Measurements from ENCODE around the gene KRT32. TPM values are rescaled to one million over a fixed set of nuclear protein-coding genes. Genes with fewer than 3 reads are reported as not detected.

The KRT32 gene
- total RNA-seq, 1 donor from 2014 or later = not detected

DNA sequence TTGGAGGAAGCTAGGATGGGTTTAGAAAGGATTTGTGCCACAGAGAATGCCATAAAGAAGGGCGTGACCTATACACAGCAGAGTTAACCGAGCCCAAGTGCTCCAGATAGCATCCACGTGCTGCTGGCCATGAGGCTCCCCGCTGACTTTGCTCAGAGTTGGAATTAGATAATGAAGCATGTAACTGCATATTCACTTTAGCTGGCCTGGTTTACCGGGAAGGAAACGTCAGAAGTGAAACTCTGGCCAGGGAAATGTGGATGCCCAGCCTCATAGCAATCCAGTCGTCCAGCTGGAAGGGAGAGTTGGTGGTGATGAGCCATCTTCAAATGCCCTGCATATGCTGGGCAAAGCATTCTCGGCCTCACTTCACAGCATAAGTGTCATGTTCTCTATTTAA lies 7.7 kb upstream of the KRT32 start:
- Mint-ChIP-seq H3K4me3 (no peak overlapping the region), H3K4me1 (ENCODE audit: low read depth) (no peaks in the 10 kb centered on the region), H3K27me3 (ENCODE audit: insufficient read depth) (peaks cover 8% of the 10 kb centered on the region), H3K9me3 (no peaks in the 10 kb centered on the region), H3K36me3 (ENCODE audit: low read depth) (no peaks in the 10 kb centered on the region), H3K27ac (no peak overlapping the region)
- intact Hi-C loops (cut with micrococcal nuclease) = no loop called here
- no peak for DNase-seq (ENCODE audit: low spot score)

DNA sequence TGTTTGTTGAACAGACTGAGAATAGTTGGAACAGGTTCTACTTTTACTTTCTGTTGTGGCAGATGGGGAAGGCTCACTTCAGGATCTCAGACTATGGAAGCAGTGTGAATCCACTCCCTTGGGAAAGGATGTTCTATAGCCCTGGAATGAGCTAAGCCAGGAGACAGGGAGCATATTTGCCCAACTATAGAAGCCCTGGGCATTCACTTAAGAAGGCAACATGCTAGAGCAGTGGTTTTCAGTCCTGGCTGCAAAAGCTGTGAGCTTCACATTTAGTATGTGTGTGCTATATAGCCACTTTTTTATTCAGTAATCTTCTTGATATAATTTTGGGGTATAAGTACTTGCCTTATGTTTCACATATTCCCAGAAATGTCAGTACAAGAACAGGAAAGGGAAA lies 1.2 kb upstream of the KRT32 start:
- DNase-seq (ENCODE audit: low spot score) = no peak
- Mint-ChIP-seq H3K9me3 (no peaks in the 10 kb centered on the region), H3K27ac (no peak overlapping the region), H3K4me1 (ENCODE audit: low read depth) (no peaks in the 10 kb centered on the region), H3K4me3 (no peak overlapping the region), H3K36me3 (ENCODE audit: low read depth) (no peaks in the 10 kb centered on the region), H3K27me3 (ENCODE audit: insufficient read depth) (peaks cover 10% of the 10 kb centered on the region)
- intact Hi-C loops (cut with micrococcal nuclease) = no loop called here

DNA sequence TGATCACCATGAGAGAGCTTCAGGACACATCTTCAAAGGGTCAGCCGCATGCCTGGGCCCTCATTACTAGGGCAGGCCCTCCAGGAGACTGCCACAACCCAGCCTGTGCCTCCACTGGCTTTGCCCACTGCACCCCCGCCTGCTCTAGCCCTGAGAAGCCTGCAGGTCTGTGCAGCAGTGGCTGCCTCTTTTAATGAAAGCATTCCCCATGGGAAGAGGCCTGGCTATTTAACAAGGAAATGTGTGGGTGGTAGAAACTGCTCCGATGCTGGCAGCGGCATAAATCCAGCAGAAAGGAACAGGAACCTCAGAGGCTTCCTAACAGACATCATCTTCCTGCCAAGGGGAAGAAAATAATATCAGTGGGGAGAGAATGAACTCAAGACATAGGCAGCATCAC lies 375 bp upstream of the KRT32 start:
- intact Hi-C loops (cut with micrococcal nuclease) = no loop called here
- no peaks in the 10 kb centered on the region for H3K36me3 Mint-ChIP-seq (ENCODE audit: low read depth)
- no peak for DNase-seq (ENCODE audit: low spot score)
- no peaks in the 10 kb centered on the region for H3K4me1 Mint-ChIP-seq (ENCODE audit: low read depth)
- H3K27ac Mint-ChIP-seq = no peak overlapping the region
- H3K4me3 Mint-ChIP-seq = no peak overlapping the region
- H3K9me3 Mint-ChIP-seq = no peaks in the 10 kb centered on the region
- H3K27me3 Mint-ChIP-seq (ENCODE audit: insufficient read depth) = peaks cover 6% of the 10 kb centered on the region

DNA sequence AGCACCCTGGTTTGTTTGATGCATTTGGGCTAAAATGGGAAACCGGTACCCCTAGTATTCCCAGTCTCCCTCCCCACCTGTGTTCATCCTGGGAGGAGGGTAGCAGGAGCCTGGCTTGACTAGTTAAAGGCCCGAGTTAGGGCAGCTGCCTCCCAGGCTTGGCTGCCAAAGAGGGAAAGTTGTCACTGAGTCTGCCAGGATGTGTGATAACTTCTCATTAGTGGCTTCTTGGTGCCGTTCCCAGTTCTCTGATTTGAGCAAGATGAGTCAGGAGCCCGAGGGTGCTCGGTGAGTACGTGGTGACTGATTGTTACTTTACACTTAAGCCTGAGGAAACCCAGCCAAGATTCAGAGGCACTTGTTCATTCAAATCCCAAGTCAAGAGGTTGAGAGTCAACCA lies 2.5 kb downstream of the KRT32 start:
- H3K9me3 Mint-ChIP-seq = no peaks in the 10 kb centered on the region
- DNase-seq (ENCODE audit: low spot score) = no peak
- H3K36me3 Mint-ChIP-seq (ENCODE audit: low read depth) = no peaks in the 10 kb centered on the region
- no peak overlapping the region for H3K4me3 Mint-ChIP-seq
- no peak overlapping the region for H3K27ac Mint-ChIP-seq
- peaks cover 7% of the 10 kb centered on the region for H3K27me3 Mint-ChIP-seq (ENCODE audit: insufficient read depth)
- H3K4me1 Mint-ChIP-seq (ENCODE audit: low read depth) = no peaks in the 10 kb centered on the region
- intact Hi-C loops (cut with micrococcal nuclease) = no loop called here

DNA sequence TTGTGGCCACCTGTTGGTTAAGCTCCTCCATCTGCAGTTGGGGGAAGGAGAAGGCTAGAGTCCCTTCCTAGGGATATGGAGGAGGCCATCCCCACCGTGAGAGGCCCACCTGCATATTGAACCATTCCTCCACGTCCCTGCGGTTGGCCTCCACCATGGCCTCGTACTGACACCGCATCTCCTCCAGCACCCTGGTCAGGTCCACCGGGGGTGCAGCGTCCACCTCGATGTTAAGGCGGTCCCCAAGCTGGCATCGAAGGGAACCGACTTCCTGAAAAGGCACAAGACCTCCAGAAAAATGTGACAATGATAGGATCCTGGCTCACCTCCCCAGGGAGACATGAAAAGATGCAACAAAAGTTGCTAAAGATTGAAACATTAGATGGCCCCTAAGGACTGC lies 3.0 kb downstream of the KRT32 start:
- DNase-seq (ENCODE audit: low spot score) = no peak
- no peaks in the 10 kb centered on the region for H3K4me1 Mint-ChIP-seq (ENCODE audit: low read depth)
- H3K9me3 Mint-ChIP-seq = no peaks in the 10 kb centered on the region
- H3K27me3 Mint-ChIP-seq (ENCODE audit: insufficient read depth) = peaks cover 7% of the 10 kb centered on the region
- no peak overlapping the region for H3K4me3 Mint-ChIP-seq
- no peak overlapping the region for H3K27ac Mint-ChIP-seq
- intact Hi-C loops (cut with micrococcal nuclease) = no loop called here
- H3K36me3 Mint-ChIP-seq (ENCODE audit: low read depth) = no peaks in the 10 kb centered on the region

DNA sequence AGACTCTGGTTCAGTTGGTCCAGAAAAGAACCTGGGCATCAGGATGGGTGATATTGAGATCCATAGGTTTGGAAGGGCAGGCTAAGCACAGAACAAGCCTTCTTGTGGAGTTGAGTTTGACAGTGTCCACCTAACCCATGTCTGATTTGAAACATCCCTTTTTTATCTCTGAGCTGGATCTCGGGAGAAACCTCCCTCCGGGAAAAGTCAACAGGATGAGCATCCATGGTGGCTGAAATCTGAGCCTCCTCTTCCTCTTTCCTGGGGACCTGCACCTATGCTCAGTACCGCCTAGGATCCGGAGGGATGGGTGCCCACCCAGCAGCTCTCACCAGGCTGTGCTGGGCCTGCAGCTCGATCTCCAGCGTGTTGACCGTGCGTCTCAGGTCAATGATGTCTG lies 3.4 kb downstream of the KRT32 start:
- H3K27ac Mint-ChIP-seq = no peak overlapping the region
- H3K27me3 Mint-ChIP-seq (ENCODE audit: insufficient read depth) = peaks cover 7% of the 10 kb centered on the region

DNA sequence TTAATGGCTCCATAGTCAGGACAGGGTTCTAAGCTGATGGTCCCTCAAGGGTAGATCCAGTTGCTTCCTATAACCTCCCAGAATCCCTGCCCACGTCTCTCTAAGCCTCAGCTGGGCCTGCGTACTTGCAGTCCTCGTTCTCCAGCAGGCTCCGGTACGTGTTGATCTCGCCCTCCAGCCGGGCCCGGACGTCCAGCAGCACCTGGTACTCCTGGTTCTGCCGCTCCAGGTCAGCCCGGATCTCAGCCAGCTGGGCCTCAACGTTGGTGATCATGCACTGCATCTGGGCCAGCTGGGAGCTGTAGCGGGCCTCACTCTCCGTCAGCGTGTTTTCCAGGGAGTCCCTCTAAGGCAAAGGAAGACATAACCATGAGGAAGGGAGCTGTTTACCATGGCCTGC lies 4.5 kb downstream of the KRT32 start:
- no peak for DNase-seq (ENCODE audit: low spot score)
- Mint-ChIP-seq H3K9me3 (no peaks in the 10 kb centered on the region), H3K4me1 (ENCODE audit: low read depth) (no peaks in the 10 kb centered on the region), H3K27me3 (ENCODE audit: insufficient read depth) (peaks cover 4% of the 10 kb centered on the region), H3K36me3 (ENCODE audit: low read depth) (no peaks in the 10 kb centered on the region), H3K27ac (no peak overlapping the region), H3K4me3 (no peak overlapping the region)
- intact Hi-C loops (cut with micrococcal nuclease) = no loop called here

More for the DNA sequence above, 3.4 kb downstream of the KRT32 start:
- intact Hi-C loops (cut with micrococcal nuclease) = no loop called here
- no peak for DNase-seq (ENCODE audit: low spot score)
- Mint-ChIP-seq H3K9me3 (no peaks in the 10 kb centered on the region), H3K4me1 (ENCODE audit: low read depth) (no peaks in the 10 kb centered on the region), H3K4me3 (no peak overlapping the region), H3K36me3 (ENCODE audit: low read depth) (no peaks in the 10 kb centered on the region)

DNA sequence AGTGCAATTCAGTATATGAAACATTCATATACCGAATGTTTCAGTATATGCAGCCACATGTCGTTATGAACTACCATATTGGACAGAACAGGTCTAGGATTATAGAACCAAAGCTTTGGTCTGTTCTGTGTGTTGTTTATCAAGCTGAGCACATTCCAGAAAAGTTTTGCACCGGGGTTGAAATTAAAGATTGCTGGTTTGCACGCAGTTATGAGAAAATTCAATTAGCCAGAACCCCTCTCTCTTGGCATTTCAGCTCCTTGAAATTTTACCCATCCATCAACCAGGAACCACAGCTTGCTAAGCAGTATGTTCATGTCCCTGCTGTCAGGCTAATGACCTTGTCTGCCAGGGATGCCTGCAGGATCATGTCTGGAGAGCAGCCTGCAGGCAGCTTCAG lies 9.5 kb downstream of the KRT32 start:
- H3K4me3 Mint-ChIP-seq = no peak overlapping the region
- no peaks in the 10 kb centered on the region for H3K9me3 Mint-ChIP-seq
- no peak overlapping the region for H3K27ac Mint-ChIP-seq
- no peaks in the 10 kb centered on the region for H3K4me1 Mint-ChIP-seq (ENCODE audit: low read depth)
- intact Hi-C loops (cut with micrococcal nuclease) = no loop called here
- peaks cover 4% of the 10 kb centered on the region for H3K27me3 Mint-ChIP-seq (ENCODE audit: insufficient read depth)
- H3K36me3 Mint-ChIP-seq (ENCODE audit: low read depth) = no peaks in the 10 kb centered on the region
- DNase-seq (ENCODE audit: low spot score) = no peak

DNA sequence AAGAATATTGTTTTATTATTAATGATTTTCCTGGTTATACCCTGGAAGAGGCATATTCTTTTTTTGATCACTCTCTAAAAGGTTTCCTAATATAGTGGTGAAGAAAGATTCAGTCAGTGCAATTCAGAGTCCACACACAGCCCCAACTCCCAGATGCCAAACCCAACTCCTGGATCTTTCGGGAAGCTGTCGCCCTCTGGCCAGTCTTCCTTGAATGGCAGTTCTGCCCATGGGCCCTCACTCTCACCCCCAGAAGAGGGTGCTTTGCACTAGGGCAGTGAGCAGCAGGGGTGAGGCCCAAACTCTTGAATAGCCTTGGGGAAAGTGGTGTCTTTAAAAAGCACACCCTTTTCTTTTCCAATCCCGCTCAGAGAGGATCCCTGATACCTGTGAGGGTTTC lies 11.0 kb downstream of the KRT32 start:
- H3K27ac Mint-ChIP-seq = no peak overlapping the region
- no peaks in the 10 kb centered on the region for H3K9me3 Mint-ChIP-seq
- H3K36me3 Mint-ChIP-seq (ENCODE audit: low read depth) = no peaks in the 10 kb centered on the region
- H3K27me3 Mint-ChIP-seq (ENCODE audit: insufficient read depth) = peaks cover 7% of the 10 kb centered on the region
- intact Hi-C loops (cut with micrococcal nuclease) = no loop called here
- DNase-seq (ENCODE audit: low spot score) = no peak
- no peaks in the 10 kb centered on the region for H3K4me1 Mint-ChIP-seq (ENCODE audit: low read depth)
- H3K4me3 Mint-ChIP-seq = no peak overlapping the region

DNA sequence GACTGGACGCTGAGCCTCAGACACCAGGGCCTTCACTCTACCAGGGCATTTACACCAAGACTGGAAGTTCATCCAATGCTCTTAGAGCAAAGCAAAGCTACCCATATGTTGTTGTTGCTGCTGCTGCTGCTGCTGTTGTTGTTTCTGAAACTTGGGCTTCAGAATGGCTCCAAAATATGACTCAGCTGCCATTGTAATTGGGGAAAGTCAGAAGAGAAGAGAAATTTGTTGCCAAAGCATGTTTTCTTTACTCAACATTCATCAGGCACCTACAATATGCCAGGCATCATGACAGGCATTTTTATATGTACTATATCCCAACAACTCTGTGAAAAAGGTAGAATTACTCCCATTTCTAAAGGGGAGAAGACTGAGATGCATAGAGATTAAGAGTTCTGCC lies 11.9 kb downstream of the KRT32 start:
- H3K36me3 Mint-ChIP-seq (ENCODE audit: low read depth) = no peaks in the 10 kb centered on the region
- peaks cover 7% of the 10 kb centered on the region for H3K27me3 Mint-ChIP-seq (ENCODE audit: insufficient read depth)
- intact Hi-C loops (cut with micrococcal nuclease) = no loop called here
- H3K4me3 Mint-ChIP-seq = no peak overlapping the region
- no peaks in the 10 kb centered on the region for H3K4me1 Mint-ChIP-seq (ENCODE audit: low read depth)
- no peak overlapping the region for H3K27ac Mint-ChIP-seq
- no peaks in the 10 kb centered on the region for H3K9me3 Mint-ChIP-seq
- DNase-seq (ENCODE audit: low spot score) = no peak

DNA sequence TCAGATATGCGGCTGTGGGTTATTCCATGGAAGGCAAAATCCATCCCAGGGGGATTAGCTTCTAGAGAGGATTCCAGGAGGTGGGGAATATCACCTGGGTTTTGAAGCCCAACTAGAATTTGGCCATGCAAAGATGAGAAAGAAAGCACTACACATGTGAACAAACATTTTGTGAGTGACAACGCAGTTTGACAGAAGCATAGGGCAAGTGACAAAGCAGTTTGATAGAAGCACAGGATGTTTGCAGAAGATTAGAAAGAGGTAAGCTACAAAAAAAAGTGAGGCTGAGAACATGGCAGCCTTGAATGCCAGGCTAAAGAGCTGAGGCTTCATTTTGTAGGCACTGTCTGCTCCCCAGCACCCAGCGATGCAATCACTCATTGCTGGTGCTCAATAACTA lies 14.1 kb downstream of the KRT32 start:
- H3K36me3 Mint-ChIP-seq (ENCODE audit: low read depth) = no peaks in the 10 kb centered on the region
- peaks cover 7% of the 10 kb centered on the region for H3K27me3 Mint-ChIP-seq (ENCODE audit: insufficient read depth)
- no peak for DNase-seq (ENCODE audit: low spot score)
- intact Hi-C loops (cut with micrococcal nuclease) = no loop called here
- no peaks in the 10 kb centered on the region for H3K9me3 Mint-ChIP-seq
- no peaks in the 10 kb centered on the region for H3K4me1 Mint-ChIP-seq (ENCODE audit: low read depth)
- H3K4me3 Mint-ChIP-seq = no peak overlapping the region
- H3K27ac Mint-ChIP-seq = no peak overlapping the region

DNA sequence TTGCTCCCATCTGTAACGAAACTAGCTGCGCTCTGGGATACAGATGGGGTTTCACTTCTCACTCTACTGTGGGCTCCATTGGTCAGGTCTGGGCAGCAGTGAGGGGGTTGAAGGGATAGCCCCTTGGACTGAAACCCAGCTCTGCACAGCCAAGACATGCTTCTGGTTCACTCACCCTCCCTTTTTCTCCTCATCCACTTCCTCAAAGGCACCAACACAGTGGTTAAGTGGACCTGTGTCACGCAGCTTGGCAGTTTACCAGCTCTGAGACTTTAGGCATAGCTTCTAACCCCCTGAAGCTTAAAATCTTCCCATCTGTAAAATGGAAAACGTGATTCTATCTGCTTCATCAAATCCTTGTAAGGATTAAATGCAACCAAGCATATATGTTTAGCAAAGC lies 14.9 kb downstream of the KRT32 start:
- Mint-ChIP-seq H3K4me3 (no peak overlapping the region), H3K27me3 (ENCODE audit: insufficient read depth) (peaks cover 7% of the 10 kb centered on the region)

DNA sequence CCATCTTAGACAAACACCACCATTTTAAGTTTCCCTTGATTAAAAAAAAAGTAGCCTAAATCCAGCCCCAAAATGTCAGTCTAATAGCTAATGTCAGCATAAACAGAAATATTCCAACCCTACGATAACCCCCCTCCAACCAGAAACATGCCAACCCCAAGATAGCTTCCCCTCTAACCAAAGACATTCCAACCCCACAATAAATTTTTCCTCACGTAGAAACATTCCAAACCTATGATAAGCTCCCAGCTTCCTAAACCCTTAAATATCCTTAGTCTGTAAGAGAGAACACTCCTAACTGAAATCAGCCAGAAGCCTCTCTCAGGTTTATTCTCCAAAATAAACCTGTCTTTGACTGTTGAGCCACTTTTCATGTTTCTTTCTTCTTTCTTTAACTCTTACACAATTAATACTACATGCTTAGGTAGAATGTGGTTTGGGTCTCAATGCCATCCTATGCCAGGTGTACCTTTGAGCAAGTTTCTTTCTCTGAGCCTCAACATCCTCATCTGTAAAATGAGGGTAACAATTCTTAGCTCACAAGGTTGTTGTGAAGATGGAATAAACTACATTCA lies 15.9 kb downstream of the KRT32 start:
- intact Hi-C loops (cut with micrococcal nuclease) = no loop called here
- Mint-ChIP-seq H3K27ac (no peak overlapping the region), H3K36me3 (ENCODE audit: low read depth) (no peaks in the 10 kb centered on the region), H3K4me3 (no peak overlapping the region), H3K27me3 (ENCODE audit: insufficient read depth) (peaks cover 7% of the 10 kb centered on the region), H3K9me3 (no peaks in the 10 kb centered on the region), H3K4me1 (ENCODE audit: low read depth) (no peaks in the 10 kb centered on the region)
- no peak for DNase-seq (ENCODE audit: low spot score)

More for the DNA sequence above, 14.9 kb downstream of the KRT32 start:
- Mint-ChIP-seq H3K36me3 (ENCODE audit: low read depth) (no peaks in the 10 kb centered on the region), H3K9me3 (no peaks in the 10 kb centered on the region), H3K27ac (no peak overlapping the region), H3K4me1 (ENCODE audit: low read depth) (no peaks in the 10 kb centered on the region)
- DNase-seq (ENCODE audit: low spot score) = no peak
- intact Hi-C loops (cut with micrococcal nuclease) = no loop called here

DNA sequence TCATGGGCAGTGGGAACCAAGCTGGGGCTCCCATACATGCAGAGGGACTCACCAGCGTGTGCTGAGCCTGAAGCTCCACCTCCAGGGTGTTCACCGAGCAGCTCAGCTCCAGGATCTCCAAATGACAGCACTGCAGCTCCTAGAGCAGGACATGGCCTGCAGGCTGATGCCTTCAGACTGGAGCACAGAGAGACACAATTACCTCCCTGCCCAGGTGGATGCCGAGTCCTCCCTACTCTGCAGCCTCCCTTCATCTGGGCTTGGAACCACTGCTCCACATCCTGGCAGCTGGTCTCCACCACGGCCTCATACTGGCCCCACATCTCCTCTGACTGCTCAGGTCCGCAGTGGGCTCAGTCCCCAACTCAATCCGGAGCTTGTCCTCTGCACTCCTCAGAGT lies 18.2 kb downstream of the KRT32 start:
- H3K9me3 Mint-ChIP-seq = no peaks in the 10 kb centered on the region
- peaks cover 5% of the 10 kb centered on the region for H3K27me3 Mint-ChIP-seq (ENCODE audit: insufficient read depth)
- intact Hi-C loops (cut with micrococcal nuclease) = no loop called here
- DNase-seq (ENCODE audit: low spot score) = no peak
- H3K36me3 Mint-ChIP-seq (ENCODE audit: low read depth) = no peaks in the 10 kb centered on the region
- H3K4me3 Mint-ChIP-seq = no peak overlapping the region
- no peak overlapping the region for H3K27ac Mint-ChIP-seq
- H3K4me1 Mint-ChIP-seq (ENCODE audit: low read depth) = no peaks in the 10 kb centered on the region
